Amniotic stem cell (primary cell): ENCODE results near the gene GYS2.

ENCODE experiments used
- DNase-seq: peaks from one replicate; lab custom pipeline; 2025; lab: John Stamatoyannopoulos, UW

The GYS2 gene

GRCh38 chr12:21552635-21553328 lies 51.9 kb downstream of the GYS2 start:
- no peak for DNase-seq

GRCh38 chr12:21551841-21552465 lies 52.7 kb downstream of the GYS2 start:
- no peak for DNase-seq

- DNase-seq: no peak
Measured at GRCh38 chr12:21547437-21547836, 57.2 kb downstream of the GYS2 start.

GRCh38 chr12:21546716-21547115 lies 57.9 kb downstream of the GYS2 start:
- no peak for DNase-seq

- DNase-seq: no peak
Measured at GRCh38 chr12:21545557-21545956, 59.1 kb downstream of the GYS2 start.

- DNase-seq: no peak
Measured at GRCh38 chr12:21543151-21543550, 61.5 kb downstream of the GYS2 start.

GRCh38 chr12:21542403-21542802 lies 62.2 kb downstream of the GYS2 start:
- no peak for DNase-seq

GRCh38 chr12:21541773-21542172 lies 62.9 kb downstream of the GYS2 start:
- no peak for DNase-seq

GRCh38 chr12:21539797-21540196 lies 64.8 kb downstream of the GYS2 start:
- DNase-seq: no peak

- DNase-seq: no peak
Measured at GRCh38 chr12:21538061-21538653, 66.5 kb downstream of the GYS2 start.

- no peak for DNase-seq
Measured at GRCh38 chr12:21529456-21529855, 75.2 kb downstream of the GYS2 start.

GRCh38 chr12:21528953-21529352 lies 75.7 kb downstream of the GYS2 start:
- DNase-seq: no peak

GRCh38 chr12:21527451-21528180 lies 77.0 kb downstream of the GYS2 start:
- DNase-seq: peak; percentile 38

- DNase-seq: no peak
Measured at GRCh38 chr12:21526721-21527345, 77.8 kb downstream of the GYS2 start.

- DNase-seq: no peak
Measured at GRCh38 chr12:21526053-21526452, 78.6 kb downstream of the GYS2 start, which contains the start of gene SPX. SPX (plus strand) TSS chr12:21526296; CDS start chr12:21526473, 177 bp downstream.

GRCh38 chr12:21523148-21523547 lies 81.5 kb downstream of the GYS2 start:
- DNase-seq: no peak

GRCh38 chr12:21521541-21521940 lies 83.1 kb downstream of the GYS2 start:
- DNase-seq: no peak

- DNase-seq: no peak
Measured at GRCh38 chr12:21518451-21518850, 86.2 kb downstream of the GYS2 start.

- no peak for DNase-seq
Measured at GRCh38 chr12:21516281-21516680, 88.4 kb downstream of the GYS2 start.

- no peak for DNase-seq
Measured at GRCh38 chr12:21509768-21510167, 94.9 kb downstream of the GYS2 start.

- DNase-seq: no peak
Measured at GRCh38 chr12:21507849-21508248, 96.8 kb downstream of the GYS2 start.

GRCh38 chr12:21505888-21506287 lies 98.8 kb downstream of the GYS2 start:
- DNase-seq: no peak
